SK-N-SH (cell line): ENCODE results near the gene ANGPTL7.

Experiments
- JUND ChIP-seq: IDR thresholded peaks from 2 replicates; pipeline ENCODE4 v1.4.0; 2012
- POLR2AphosphoS5 ChIP-seq: IDR thresholded peaks from 2 replicates; pipeline ENCODE4 v1.6.1; 2012; ENCODE audit warnings: low read depth, low read length
- TAF1 ChIP-seq: IDR thresholded peaks from 2 replicates; pipeline ENCODE4 v1.6.1; 2012; ENCODE audit warnings: low read depth, mild to moderate bottlenecking, low read length, moderate library complexity, borderline replicate concordance
- TF ChIP-seq, protein P1 (sequence below): fragments of 150-350 bp; IDR thresholded peaks from 2 replicates; pipeline ENCODE4 v1.6.1; 2017; ENCODE audit warnings: antibody characterized with exemption, low read length, low read depth, borderline replicate concordance

DNA sequence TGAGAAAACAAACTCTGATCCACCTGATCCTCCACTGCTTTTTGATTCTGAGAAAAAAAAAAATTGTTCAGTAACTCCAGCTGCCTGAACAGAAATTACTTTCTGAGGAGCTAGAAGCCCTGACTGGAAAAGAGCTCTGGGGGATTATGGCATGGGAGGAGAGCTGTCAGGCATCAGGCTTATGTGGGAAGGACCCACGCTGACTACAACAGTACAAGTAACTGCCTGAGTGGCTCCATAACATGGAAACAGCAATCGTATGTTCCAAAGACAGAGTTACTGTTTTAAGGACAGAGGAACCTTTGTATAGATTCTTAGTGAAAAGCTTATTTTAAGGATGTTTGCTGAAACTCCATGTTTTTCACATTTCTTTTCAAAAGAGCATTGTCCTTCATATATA, 1.2 kb upstream of the ANGPTL7 start:
- TF ChIP-seq TAF1 (no peak), JUND (no peak), POLR2AphosphoS5 (no peak)
- TF ChIP-seq, protein P1, sequence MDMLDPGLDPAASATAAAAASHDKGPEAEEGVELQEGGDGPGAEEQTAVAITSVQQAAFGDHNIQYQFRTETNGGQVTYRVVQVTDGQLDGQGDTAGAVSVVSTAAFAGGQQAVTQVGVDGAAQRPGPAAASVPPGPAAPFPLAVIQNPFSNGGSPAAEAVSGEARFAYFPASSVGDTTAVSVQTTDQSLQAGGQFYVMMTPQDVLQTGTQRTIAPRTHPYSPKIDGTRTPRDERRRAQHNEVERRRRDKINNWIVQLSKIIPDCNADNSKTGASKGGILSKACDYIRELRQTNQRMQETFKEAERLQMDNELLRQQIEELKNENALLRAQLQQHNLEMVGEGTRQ: no peak
